NCI-H226 (cell line): ENCODE measurements around the gene DCLRE1A.

Experiments
- DNase-seq: peaks from one replicate; pipeline ENCODE4 v3.0.0-alpha.2; 2015

Gene DCLRE1A

DNA sequence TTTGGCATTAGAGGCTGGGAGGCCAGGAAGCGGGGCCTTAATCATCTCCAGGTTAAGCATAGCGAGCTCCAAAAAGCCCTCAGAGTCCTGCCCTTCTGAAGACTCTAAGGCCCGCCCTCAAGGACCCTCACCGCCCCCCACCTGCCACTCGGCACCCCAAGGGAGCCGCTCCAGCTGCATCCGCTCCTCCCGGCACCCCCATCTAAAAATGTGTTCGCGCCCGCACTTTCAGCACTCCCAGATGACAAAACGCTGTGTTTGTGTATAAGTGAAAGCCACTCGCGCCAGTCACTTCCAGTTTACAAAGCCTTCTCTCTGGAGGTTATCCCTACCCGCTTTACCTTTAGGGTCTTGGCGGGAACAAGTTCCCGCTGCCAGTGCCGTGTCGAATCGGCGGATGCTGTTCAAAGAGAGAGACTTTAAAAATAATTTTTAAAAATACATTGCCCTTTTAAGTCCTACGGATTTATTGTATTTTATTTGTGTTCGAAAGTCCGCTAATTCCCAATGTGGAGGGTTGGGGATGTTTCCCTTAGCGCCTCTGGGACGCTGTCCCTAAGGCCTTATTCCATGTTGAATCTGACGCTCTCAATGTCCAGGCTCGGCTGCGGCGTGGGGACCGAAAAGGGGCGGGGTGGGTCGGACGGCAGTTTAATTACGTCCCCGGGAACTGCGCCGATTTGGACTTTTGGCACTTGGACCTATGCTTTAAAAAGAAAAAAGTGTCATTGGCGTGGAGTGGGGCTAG is at the start of gene DCLRE1A, which contains the start of gene NHLRC2:
TSS of gene DCLRE1A (minus strand) at position 70 of the 748 bp plus-strand sequence. CDS start 900 bp downstream, outside the sequence.
TSS of gene NHLRC2 (plus strand) at position 649 of the 748 bp plus-strand sequence. CDS start 212 bp downstream, outside the sequence.
- peak; percentile 35 for DNase-seq

DNA sequence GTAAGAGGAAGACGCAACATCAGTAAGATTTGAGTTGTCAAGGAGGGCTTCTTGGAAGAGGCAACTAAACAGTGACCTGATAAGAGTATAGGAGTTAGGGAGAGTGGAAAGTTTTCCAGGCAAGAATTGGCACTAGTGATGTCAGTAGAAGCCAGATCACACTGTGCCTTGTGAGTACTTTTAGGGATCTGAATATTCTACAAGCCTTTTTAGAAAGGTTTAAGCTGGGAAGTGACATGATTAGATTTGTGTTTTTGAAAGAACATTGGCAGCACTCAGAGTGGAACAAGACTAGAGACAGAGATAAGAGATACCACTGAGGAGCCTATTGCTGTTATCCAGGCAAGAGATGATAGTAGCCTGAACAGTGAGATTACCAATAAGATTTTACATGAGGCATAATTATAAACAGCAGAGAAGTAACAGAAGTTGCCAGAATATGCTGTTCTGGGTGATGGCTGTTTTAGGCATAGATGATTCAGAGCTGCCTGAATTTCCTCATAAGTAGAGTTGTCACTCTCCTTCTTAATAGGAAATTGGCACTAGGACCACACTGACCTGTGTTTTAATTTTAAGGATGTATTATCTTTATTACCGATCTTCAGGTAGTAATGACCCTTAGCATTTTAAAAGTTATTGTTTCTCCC is 46.2 kb upstream of the DCLRE1A start:
- DNase-seq = no peak

DNA sequence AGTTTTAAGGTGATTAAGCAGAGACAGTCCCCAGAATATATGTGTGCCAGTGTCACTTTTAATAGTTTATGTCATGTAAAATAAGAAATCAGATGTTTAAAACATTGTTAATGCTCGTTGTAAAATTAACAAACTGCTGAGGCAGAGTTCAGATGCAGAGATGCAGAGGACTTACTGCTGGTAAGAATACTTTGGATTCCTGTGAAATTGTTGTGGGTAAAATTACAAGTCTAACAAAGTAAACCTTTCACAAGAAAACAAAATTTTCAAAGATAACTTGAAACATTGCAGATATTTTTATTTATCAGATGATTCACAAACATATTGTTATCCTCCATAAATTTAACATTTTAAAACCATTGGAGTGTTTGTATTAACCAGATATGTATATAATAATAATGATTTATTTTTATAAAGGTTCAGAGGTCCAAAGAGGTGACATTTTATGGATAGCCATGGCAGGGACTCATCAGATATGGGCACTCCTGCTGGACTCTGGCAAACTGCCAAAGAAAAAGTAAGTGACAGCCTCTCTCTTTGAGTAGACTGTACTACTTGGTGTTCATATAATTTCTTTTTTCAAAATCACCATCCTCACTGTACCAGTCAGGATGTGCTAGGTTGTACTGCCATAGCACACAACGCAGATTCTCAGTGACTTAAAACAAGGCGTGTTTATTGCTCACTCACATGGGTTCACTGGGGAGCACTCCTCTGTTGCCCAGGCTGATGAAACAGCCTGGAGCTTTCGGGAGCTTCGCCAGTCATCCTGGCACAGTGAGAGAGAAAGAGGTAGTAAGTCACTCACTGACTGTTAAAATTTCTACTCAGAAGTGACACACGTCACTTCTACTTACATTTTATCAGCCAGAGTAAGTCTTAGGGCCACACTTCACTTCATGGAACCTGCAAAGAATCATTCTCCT is 44.1 kb upstream of the DCLRE1A start:
- DNase-seq = peak; percentile 31

DNA sequence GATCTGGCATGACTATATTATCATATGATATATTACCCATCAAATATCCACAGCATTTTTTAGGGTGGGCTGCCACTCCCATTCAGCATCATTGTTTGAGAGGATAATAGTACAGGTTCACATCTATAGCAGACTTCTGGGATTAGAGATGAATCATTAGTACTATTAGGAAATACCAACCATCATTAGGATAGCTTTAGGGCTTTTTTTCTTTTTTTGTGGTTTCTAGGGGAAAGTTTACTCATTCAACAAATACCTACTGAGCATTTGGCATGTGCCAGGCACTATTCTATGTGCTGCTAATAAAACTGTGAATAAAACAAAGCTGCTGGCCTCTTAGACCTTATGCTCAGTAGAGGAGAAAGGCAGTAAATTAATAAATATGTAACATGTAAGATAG is 41.1 kb upstream of the DCLRE1A start:
- peak; percentile 62 for DNase-seq

DNA sequence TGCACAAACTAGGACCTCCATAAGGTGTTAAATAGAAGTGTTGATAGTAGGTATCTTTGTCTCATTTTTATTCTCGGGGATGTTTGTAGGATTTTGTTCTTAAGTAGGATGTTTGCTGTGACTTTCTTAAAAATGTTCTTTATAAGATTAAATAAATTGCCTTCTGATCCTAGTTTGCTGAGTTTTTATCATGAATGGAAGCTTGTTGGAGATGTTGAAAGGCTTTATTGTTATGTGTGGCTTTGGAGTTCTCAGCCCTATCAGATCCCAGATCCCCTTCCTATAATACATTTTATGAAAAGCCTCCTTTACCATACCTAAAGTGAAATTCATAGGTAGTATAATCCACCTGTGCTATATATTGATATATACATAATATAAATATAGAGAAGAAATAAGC is 40.7 kb upstream of the DCLRE1A start:
- DNase-seq = no peak

DNA sequence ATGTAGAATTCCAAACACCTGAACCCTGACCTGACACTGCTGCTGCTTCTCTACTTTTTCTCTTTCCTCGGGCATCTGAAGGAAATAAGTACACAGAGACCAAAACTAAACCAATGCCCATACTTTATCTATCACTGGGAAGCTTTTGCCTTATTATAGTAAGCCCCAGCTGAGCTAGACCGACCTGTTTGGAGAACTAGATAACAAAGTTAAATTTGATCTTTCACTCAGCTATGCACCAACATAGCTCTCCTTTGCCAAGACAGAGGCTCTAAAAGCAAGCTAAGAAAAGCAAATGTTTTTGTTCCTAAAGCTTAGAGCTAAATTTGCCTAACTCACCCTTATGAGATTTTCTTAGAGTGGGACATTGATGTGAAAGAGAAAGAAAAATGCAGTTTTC is 39.7 kb upstream of the DCLRE1A start:
- DNase-seq = no peak

DNA sequence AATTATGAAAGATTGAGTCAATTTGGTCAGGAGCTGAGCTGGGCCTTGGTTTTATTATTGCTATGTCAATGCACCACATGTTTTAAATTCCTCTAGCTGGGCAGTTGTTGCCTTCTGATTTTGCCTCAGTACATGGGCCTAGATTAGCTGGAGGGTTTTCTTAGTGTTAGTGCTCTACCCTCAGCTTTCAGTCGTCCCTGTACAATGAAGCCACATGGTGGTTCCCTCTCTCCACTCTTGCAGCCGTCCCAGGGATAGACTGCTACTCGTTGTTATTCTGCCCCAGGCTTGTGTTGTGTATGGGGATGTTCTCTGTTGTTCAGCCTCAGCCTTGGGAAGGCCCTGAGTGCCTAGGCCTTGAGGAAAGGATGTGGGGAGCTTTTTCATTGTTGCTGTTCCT is 37.6 kb upstream of the DCLRE1A start:
- DNase-seq = no peak

DNA sequence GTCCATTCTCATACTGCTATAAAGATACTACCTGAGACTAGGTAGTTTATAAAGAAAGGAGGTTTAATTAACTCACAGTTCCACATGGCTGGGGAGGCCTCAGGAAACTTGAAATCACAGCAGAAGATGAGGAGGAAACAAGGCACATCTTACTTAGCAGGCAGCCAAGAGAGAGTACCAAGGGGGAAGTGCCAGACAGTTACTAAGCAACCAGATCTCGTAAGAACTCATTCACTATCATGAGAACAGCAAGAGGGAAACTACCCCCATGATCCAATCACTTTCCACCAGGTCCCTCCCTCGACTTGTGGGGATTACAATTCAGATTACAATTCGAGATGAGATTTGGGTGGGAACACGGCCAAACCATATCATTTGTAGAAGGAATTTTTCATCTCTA is 36.9 kb upstream of the DCLRE1A start:
- no peak for DNase-seq

DNA sequence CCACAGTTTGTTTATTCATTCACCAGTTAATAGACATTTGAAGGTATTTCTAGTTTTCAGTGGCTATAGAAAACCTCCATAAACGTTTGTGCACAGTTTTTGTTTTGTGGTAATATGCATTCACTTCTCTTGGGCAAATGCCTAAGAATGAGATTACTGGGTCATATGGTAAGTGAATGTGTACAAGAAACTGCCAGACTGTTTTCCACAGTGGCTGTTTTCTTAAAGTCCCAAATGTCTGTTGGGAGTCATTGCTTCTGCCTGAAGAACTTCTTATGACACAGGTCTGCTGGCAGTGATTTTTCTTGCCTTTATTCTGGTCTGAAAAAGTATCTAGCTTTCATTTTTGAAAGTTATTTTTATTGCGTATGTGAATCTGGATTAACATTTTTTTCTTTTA is 36.0 kb upstream of the DCLRE1A start:
- DNase-seq = no peak

DNA sequence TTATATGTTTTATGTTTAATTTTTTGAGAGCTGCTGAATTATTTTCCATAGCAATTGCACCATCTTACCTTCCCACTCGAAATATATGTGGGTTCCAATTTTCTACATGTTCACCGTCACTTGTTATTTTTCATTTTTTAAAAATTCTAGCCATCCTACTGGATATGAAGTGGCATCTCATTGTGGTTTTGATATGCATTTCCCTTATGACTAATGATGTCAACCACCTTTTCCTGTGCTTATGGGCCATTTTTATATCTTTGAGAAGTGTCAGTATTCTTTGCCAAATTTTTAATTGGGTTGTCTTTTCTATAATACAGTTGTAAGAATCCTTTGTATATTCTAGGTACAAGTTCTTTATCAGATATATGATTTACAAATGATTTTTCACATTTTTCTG is 28.4 kb upstream of the DCLRE1A start:
- DNase-seq = no peak

DNA sequence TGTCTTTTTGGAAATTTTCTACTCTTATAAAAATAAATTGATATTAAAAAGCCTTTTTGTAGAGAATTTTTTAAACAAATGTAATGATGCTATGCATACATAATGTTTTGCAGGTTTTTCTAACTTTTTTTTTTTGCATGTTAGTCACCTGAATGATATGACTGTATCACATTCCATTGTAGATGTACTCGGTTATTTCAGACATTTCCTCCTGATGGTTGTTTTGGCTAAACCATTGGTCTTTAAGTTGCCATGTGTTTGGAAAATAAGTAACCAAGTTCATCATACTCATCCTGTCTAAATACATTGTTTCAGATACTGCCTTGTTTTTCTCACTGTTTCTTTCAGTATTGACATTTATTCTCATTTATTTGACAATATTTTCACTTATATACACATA is 26.4 kb upstream of the DCLRE1A start:
- peak; percentile 27 for DNase-seq

DNA sequence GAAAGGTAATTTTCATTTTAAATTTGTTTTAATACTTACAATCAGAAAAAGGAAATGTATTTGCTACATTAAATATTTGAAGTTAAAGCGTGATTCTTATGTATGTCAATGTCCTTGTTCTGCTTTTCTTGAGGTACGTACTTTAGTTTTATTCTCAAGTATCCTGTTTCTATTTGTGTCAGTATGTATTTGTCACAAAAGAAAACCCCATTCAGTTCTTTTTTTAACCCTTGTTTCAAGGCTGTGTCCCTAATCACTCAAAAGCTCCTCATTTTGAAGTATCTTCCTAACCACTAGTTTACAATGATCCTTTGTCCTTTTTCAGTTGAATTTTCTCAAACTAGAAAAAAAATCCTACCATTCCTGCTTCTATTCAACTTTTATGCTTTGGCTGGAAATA is 25.8 kb upstream of the DCLRE1A start:
- no peak for DNase-seq

DNA sequence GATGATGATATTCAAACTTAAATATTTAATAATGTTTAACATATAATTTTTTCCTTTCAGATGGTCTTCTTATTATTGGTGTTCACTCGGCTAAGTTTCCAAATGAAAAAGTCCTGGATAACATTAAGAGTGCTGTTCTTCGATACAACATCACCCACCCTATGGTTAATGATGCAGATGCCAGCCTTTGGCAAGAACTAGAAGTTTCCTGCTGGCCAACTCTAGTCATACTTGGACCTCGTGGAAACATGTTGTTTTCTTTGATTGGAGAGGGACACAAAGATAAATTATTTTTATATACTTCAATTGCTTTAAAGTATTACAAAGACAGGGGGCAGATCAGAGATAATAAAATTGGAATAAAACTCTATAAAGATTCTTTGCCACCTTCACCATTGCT is 22.6 kb upstream of the DCLRE1A start:
- no peak for DNase-seq

DNA sequence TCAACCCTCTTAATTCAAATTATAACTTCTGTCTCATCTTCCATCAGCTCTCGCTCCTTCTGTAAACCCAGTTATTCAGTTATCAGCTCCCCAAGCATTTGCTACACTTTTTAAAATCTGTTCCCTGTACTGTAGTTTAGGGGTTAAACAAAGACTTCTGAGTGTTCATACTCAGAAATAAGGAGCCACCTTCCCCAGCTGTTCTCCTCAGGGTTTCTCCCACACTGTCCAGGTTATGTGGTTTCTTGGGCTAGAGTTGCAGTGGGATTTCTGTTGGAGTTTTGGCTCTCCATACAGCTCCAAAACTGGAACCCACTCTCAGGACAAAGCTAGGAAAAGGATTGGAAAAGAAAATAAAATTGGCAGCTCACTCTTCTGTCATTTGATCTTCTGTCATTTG is 21.3 kb upstream of the DCLRE1A start:
- DNase-seq = no peak

DNA sequence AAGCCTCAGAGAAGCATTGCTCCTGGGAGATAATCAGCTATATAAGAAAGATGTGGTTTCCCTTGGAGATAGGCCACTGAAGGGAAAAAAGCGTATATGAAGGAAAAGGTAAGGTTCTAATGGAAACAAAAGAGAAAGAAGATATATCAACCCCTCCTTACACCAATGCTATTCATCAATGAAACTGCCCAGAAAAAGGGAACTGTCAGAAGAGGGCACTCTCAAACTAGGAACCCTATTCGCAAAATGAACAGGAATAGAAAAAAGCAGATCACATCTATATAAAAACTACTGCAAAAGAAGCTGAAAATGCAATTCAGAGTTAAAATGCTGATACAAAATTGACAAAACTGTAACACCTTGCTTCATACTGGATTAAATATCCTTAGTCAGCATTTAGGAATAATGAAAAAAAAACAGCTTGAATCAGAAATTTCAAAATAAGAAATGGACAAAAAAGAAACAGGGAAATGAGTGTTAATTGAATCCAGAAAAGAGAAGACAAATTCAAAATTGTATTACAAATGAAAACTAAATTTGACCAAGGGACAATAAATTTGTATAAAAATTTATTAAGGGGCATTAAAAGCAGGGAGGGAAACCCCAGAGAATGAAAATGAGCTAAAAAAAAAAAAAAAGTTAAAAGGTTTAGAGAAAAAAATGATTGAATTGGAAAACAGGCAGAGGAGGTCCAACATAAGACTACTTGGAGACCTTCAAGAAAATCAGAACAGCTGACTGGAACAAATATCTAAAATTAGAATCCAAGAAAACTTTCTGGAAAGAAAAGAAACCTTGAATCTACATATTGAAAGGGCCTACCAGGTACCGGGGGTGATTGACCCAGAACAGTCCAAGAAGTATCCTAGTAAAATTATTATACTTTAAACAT is 18.5 kb upstream of the DCLRE1A start:
- no peak for DNase-seq

DNA sequence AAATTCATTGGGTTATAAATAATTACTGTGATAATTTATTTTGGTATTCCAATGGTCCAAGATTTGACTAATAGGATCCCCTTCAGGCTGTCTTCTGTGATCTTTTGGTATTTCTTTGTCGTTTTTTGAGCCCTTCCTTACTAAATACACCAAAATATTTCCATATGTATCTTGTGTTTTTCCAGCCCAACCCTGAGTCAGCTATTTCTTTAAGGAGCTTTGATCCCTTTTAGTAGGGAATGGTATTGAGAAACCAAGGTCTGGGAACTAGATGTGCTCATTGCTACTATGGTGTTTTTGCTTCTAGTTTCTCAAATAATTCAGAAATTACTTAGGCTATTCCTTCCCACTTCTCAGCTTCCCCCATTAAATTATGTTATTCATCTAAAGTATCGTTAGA is 15.9 kb upstream of the DCLRE1A start:
- no peak for DNase-seq

DNA sequence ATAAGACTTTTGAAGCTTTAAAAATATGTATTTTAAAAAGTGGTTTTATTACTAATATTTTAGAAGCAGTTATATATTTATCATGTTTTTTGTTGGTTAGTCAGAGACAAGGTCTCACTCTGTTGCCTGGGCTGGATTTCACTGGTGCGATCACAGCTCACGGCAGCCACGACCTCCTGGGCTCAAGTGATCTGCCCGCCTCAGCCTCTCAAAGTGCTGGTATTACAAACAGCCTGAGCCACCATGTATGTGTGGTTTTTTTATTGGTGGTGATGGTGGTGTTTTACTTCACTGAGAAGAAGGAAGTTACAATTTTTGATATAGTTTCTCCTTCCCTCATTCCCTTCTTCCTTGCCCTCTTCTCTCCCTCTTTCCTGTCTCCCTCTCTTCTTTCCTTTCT is 14.0 kb upstream of the DCLRE1A start:
- DNase-seq = no peak

DNA sequence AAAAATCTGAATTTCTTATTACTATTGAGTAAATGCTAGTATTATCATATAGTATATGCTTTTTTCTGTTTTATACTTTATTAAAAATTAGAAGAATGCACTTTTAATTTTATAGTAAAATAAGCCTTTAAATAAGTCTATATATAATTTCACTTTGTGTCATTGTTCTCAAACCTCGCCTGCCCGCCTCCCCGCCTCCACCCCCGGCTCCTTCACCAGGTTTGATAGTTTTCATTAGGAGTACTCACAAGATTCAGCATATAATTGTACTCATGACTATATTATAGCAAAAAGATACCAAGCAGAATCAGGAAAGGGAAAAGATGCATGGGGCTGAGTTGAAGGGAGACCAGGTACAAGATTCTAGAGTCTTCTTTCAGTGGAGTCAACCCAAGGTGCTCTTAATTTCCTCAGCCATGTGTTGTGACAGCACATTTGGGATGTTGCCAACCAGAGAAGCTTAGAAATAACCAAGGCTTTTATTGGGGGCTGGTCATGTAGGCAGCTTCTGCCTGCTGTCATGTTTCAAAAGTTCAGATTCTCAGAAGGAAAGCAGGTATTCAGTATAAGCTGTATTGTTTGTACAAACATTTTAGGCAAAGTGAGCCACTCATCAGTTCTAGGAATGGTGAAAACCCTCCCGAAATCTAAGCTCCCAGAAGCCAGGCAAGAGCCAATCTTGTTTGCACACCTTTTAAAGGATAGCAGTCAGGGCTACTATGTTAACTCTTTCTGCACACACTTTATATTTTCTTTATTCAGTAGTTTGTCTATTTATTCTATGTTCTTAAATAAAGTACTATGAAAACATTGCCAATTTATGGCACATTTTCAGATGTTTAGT is 12.9 kb upstream of the DCLRE1A start:
- no peak for DNase-seq

DNA sequence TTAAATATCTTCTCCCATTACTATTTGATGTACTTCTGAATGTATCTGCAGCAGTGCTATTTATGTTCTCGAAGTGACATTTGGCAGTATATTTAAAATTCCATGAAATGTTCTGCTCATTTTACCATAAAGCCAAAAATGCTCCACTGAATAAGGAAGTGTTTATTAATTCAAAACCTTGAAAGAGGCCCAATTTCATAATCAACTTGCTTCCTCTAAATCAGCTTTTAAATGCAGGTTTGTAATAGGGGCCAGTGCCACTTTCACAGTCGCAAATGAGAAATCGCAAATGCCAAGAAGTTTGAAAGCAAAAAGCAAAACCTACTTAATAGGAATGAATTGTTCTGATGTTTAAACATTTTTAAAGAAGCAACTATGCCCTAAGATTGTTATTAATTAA is 12.0 kb upstream of the DCLRE1A start:
- DNase-seq = no peak

DNA sequence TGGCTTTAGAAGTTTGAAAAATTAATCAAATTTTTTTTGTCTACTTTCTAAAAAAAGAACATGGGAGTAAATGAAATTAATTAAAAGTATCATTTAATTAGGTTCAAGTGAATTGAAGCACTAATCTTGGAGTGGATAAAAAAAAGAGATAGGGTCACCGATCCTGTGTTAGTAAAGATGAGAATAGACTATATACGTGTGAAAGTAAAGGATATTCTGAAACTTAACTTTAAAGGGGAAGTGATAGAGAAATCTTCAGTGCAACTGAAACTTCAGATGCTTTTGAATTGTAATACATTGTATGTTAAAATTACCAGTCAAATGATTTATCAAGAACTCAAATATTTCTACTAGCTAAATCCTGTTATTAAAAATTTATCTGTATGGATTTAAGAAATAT is 5.4 kb upstream of the DCLRE1A start:
- DNase-seq = no peak

DNA sequence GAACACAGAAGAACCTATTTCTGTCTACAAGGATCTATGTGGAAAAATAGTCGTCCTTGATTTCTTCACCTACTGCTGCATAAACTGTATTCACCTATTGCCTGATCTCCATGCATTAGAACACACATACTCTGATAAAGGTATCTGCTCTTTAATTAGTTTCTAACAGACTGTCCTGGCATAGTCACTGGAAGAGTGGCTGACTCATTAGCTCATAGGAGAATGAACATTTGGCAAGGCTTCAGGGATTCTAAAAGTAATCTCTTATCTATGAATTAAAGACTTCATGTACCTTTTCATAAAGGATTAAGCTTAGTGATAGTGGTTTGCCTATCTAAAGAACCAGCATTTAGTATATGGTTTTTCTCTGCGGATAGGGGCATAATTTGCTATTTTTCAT is 4.7 kb upstream of the DCLRE1A start:
- peak; percentile 2 for DNase-seq

DNA sequence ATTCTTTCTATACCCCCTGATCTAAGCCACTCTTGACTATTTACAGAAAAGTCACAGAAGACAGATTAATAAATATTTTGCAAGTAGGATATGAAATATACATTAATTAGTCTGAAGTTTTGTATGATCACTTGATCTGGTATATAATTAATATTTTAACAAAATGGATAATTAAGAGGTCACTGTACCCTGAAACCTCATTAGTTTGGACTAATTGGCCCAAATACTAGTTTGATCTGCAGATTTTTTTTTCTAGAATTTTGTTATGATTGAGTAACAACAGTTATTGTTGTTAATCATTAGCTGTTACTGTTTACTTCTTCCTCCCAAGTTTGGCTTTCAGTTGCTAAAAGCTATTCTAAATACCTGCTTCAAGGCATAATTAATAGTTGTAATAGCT is 3.3 kb upstream of the DCLRE1A start:
- DNase-seq = no peak
